Measurements from ENCODE around the gene CROT.

DNA sequence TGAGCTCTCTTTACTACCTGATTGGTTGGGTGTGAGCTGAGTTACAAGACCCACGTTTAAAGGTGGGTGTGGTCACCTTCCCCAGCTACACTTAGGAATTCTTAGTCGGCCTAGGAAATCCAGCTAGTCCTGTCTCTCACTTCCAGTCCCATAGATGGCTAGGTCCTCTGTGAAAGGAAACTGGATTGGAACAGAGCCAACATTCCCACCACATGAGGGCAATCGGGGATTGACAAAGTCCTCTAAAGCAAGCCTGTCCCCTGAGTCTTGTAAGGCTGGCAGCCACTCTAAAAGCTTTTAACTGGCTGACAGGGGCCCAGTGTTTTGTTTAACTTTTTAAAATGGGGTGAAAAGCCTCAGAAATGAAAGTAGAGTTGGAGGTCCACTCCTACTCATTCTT, 15.1 kb upstream of the CROT start:
- TF ChIP-seq, protein P1, sequence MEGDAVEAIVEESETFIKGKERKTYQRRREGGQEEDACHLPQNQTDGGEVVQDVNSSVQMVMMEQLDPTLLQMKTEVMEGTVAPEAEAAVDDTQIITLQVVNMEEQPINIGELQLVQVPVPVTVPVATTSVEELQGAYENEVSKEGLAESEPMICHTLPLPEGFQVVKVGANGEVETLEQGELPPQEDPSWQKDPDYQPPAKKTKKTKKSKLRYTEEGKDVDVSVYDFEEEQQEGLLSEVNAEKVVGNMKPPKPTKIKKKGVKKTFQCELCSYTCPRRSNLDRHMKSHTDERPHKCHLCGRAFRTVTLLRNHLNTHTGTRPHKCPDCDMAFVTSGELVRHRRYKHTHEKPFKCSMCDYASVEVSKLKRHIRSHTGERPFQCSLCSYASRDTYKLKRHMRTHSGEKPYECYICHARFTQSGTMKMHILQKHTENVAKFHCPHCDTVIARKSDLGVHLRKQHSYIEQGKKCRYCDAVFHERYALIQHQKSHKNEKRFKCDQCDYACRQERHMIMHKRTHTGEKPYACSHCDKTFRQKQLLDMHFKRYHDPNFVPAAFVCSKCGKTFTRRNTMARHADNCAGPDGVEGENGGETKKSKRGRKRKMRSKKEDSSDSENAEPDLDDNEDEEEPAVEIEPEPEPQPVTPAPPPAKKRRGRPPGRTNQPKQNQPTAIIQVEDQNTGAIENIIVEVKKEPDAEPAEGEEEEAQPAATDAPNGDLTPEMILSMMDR (IDR thresholded peaks at IDR 0.05; ENCODE audit: low read depth, low read length), result no peak
- no peak for TF ChIP-seq EZH2phosphoT487 (IDR thresholded peaks at IDR 0.05; ENCODE audit: low read depth)

Measured in OCI-LY3 (cell line).